ENCODE results near the gene UNC119. TPM values are rescaled to one million over a fixed set of nuclear protein-coding genes. Genes with fewer than 3 reads are reported as not detected.

The UNC119 gene
- total RNA-seq, 1 donor from 2014 or later, result 27.7 TPM

DNA sequence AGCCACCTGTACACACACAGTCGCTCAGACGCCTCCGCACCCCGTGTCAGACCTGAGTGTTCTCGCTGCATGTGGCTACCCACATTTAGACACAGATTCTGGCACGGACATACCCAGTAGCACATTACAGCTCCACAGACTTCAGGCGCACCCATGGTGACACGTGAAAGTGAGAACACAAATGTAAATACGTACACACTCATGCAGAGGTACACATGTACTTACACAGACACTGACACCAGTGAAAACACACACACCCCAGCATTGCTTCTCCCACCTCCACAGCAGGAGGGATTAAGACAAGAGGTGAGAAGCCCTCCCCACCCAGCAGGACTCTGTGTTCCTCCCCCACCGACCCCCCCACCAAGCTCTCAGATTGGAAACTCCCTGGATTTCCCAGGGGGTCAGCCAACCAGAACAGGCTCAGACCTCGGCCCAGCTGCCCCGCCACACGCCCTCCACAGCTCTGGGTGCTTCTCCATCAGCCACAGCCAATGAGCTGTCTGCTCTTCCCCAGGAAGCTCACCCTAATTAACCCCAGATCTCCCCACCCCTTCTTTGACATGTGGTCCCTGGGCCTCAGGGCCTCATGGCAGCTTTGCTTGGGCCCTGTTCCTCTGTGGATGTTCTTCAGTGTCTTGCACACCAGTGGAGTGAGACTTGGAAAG, 51.6 kb downstream of the UNC119 start:
- H3K4me3 ChIP-seq (ENCODE audit: insufficient read depth, low read depth, low read length), result no peak overlapping the region
- H3K4me2 ChIP-seq (ENCODE audit: low read length), result no peak overlapping the region
- H3K9me3 Mint-ChIP-seq (ENCODE audit: unreplicated experiment), result no peaks in the 10 kb centered on the region
- FAIRE-seq (no peak), DNase-seq (ENCODE audit: low read depth) (no peak)
- H3K36me3 ChIP-seq (ENCODE audit: insufficient read depth, low read length), result no peaks in the 10 kb centered on the region
- H4K20me1 ChIP-seq (ENCODE audit: insufficient read depth, low read length), result no peaks in the 10 kb centered on the region
- TF ChIP-seq, protein P1, sequence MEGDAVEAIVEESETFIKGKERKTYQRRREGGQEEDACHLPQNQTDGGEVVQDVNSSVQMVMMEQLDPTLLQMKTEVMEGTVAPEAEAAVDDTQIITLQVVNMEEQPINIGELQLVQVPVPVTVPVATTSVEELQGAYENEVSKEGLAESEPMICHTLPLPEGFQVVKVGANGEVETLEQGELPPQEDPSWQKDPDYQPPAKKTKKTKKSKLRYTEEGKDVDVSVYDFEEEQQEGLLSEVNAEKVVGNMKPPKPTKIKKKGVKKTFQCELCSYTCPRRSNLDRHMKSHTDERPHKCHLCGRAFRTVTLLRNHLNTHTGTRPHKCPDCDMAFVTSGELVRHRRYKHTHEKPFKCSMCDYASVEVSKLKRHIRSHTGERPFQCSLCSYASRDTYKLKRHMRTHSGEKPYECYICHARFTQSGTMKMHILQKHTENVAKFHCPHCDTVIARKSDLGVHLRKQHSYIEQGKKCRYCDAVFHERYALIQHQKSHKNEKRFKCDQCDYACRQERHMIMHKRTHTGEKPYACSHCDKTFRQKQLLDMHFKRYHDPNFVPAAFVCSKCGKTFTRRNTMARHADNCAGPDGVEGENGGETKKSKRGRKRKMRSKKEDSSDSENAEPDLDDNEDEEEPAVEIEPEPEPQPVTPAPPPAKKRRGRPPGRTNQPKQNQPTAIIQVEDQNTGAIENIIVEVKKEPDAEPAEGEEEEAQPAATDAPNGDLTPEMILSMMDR (IDR thresholded peaks at IDR 0.05; ENCODE audit: insufficient read depth, low read depth, low read length), result no peak
- no peak for TF ChIP-seq EZH2 (IDR thresholded peaks at IDR 0.05; ENCODE audit: insufficient read depth, low read length)
- H3K4me1 ChIP-seq (ENCODE audit: insufficient read depth, low read length), result no peaks in the 10 kb centered on the region
- no peaks in the 10 kb centered on the region for H3K79me2 ChIP-seq (ENCODE audit: insufficient read depth, low read length)
- no peak overlapping the region for H2AFZ ChIP-seq (ENCODE audit: low read depth, low read length)
- no peak overlapping the region for H3K4me3 Mint-ChIP-seq (ENCODE audit: unreplicated experiment)
- no peaks in the 10 kb centered on the region for H3K9me3 ChIP-seq (ENCODE audit: insufficient read depth, low read depth, low read length)
- peaks cover 17% of the 10 kb centered on the region for H3K27me3 ChIP-seq (ENCODE audit: insufficient read depth, low read length)
- H3K27me3 Mint-ChIP-seq (ENCODE audit: low read depth, unreplicated experiment), result peaks cover 48% of the 10 kb centered on the region
- no peaks in the 10 kb centered on the region for H3K4me1 Mint-ChIP-seq (ENCODE audit: low read depth, unreplicated experiment)
- H3K36me3 Mint-ChIP-seq (ENCODE audit: low read depth, unreplicated experiment), result no peaks in the 10 kb centered on the region
- H3K9ac ChIP-seq (ENCODE audit: low read length), result no peak overlapping the region
- no peak overlapping the region for H3K27ac Mint-ChIP-seq (ENCODE audit: unreplicated experiment)
- H3K27ac ChIP-seq (ENCODE audit: low read depth, low read length), result no peak overlapping the region

DNA sequence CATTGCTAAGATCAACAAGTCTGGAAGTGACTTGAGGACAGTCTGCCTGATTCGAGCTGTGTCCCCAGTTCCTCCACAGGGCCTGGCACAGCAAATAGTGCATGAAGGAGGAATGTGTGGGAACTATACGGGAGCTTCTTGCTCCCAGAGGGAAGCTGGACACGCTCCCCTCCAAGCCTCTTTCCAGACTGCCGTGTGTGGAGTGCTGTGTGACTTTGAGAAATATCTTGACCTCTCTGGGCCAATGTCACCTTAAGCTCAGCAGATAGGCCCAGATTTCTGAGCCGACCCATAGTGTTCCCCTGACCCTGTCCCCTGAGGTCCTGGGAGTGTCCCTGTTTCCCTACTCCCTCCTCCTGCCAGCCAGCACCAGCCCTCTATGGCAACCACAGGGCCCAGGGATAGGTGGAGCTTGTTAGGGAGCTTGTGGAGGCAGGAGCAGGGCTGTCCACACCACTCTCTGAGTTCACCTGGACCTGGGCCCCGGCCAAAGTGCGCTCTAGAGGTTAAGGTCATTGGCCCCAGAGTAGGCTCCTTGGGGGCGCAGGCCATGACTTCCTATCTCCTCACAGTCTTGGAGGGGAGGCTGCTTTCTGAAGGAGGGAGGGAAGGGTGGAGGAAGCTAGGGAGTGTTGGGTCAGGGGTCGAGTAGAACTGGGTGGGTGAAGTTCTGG, 52.6 kb downstream of the UNC119 start:
- no peak overlapping the region for H3K4me3 Mint-ChIP-seq (ENCODE audit: unreplicated experiment)
- Histone ChIP-seq H3K9ac (ENCODE audit: low read length) (no peak overlapping the region), H4K20me1 (ENCODE audit: insufficient read depth, low read length) (no peaks in the 10 kb centered on the region), H3K4me3 (ENCODE audit: insufficient read depth, low read depth, low read length) (no peak overlapping the region), H3K27ac (ENCODE audit: low read depth, low read length) (no peak overlapping the region), H3K36me3 (ENCODE audit: insufficient read depth, low read length) (no peaks in the 10 kb centered on the region), H3K4me1 (ENCODE audit: insufficient read depth, low read length) (no peaks in the 10 kb centered on the region), H3K9me3 (ENCODE audit: insufficient read depth, low read depth, low read length) (no peaks in the 10 kb centered on the region), H3K4me2 (ENCODE audit: low read length) (no peak overlapping the region), H3K27me3 (ENCODE audit: insufficient read depth, low read length) (peaks cover 13% of the 10 kb centered on the region), H2AFZ (ENCODE audit: low read depth, low read length) (no peak overlapping the region), H3K79me2 (ENCODE audit: insufficient read depth, low read length) (no peaks in the 10 kb centered on the region)
- H3K27me3 Mint-ChIP-seq (ENCODE audit: low read depth, unreplicated experiment), result peaks cover 45% of the 10 kb centered on the region
- FAIRE-seq, result no peak
- H3K4me1 Mint-ChIP-seq (ENCODE audit: low read depth, unreplicated experiment), result no peaks in the 10 kb centered on the region
- no peak overlapping the region for H3K27ac Mint-ChIP-seq (ENCODE audit: unreplicated experiment)
- no peak for DNase-seq (ENCODE audit: low read depth)
- no peaks in the 10 kb centered on the region for H3K36me3 Mint-ChIP-seq (ENCODE audit: low read depth, unreplicated experiment)
- H3K9me3 Mint-ChIP-seq (ENCODE audit: unreplicated experiment), result no peaks in the 10 kb centered on the region
- TF ChIP-seq, protein P1 (IDR thresholded peaks at IDR 0.05; ENCODE audit: insufficient read depth, low read depth, low read length), result no peak
- TF ChIP-seq EZH2 (IDR thresholded peaks at IDR 0.05; ENCODE audit: insufficient read depth, low read length), result no peak

DNA sequence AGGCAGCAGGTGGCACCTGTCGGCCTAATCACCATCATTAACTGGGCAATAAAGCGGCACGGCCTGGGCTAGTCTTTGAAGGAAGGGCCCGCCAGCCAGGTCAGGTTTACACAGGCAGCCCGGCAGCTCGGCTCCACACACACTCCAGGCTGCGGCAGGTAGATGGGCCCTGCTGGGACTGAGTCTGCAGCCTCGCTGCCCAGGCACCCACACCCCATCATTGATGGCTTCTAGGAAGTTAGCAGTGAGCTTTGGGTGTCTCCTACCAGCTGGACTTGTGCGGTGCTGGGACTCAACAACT, 53.1 kb downstream of the UNC119 start:
- Histone ChIP-seq H4K20me1 (ENCODE audit: insufficient read depth, low read length) (no peaks in the 10 kb centered on the region), H3K4me2 (ENCODE audit: low read length) (no peak overlapping the region), H3K36me3 (ENCODE audit: insufficient read depth, low read length) (no peaks in the 10 kb centered on the region), H3K4me3 (ENCODE audit: insufficient read depth, low read depth, low read length) (no peak overlapping the region), H3K27ac (ENCODE audit: low read depth, low read length) (no peak overlapping the region), H2AFZ (ENCODE audit: low read depth, low read length) (no peak overlapping the region), H3K9ac (ENCODE audit: low read length) (no peak overlapping the region), H3K4me1 (ENCODE audit: insufficient read depth, low read length) (no peaks in the 10 kb centered on the region), H3K9me3 (ENCODE audit: insufficient read depth, low read depth, low read length) (no peaks in the 10 kb centered on the region), H3K27me3 (ENCODE audit: insufficient read depth, low read length) (peaks cover 8% of the 10 kb centered on the region), H3K79me2 (ENCODE audit: insufficient read depth, low read length) (no peaks in the 10 kb centered on the region)
- Mint-ChIP-seq H3K36me3 (ENCODE audit: low read depth, unreplicated experiment) (no peaks in the 10 kb centered on the region), H3K4me1 (ENCODE audit: low read depth, unreplicated experiment) (no peaks in the 10 kb centered on the region), H3K9me3 (ENCODE audit: unreplicated experiment) (no peaks in the 10 kb centered on the region), H3K4me3 (ENCODE audit: unreplicated experiment) (no peak overlapping the region), H3K27me3 (ENCODE audit: low read depth, unreplicated experiment) (peaks cover 47% of the 10 kb centered on the region), H3K27ac (ENCODE audit: unreplicated experiment) (no peak overlapping the region)
- FAIRE-seq (no peak), DNase-seq (ENCODE audit: low read depth) (no peak)
- no peak for TF ChIP-seq EZH2 (IDR thresholded peaks at IDR 0.05; ENCODE audit: insufficient read depth, low read length)
- TF ChIP-seq, protein P1 (IDR thresholded peaks at IDR 0.05; ENCODE audit: insufficient read depth, low read depth, low read length), result no peak
